PC-9 (cell line): ENCODE data around the gene CCDC102B. TPM values are rescaled to one million over a fixed set of nuclear protein-coding genes. Genes with fewer than 3 reads are reported as not detected.

Experiments
- BruUV-seq: library from RNA; stranded (reverse); fragments of 400-500 nt; replicated peaks from 2 replicates; lab custom pipeline; 2021; lab: Mats Ljungman, UMichigan
- CTCF ChIA-PET: fragments of 300-600 bp; sonication (Branson Sonifier 250); formaldehyde crosslinking; loops from one replicate; lab custom pipeline; 2022; ENCODE audit warnings: antibody characterized with exemption; lab: Charles Lee
- POLR2A ChIA-PET: fragments of 300-600 bp; sonication (Branson Sonifier 250); formaldehyde crosslinking; loops from one replicate; lab custom pipeline; 2022; ENCODE audit warnings: antibody characterized with exemption; ENCODE audit not compliant: unreplicated experiment; lab: Charles Lee
- DNase-seq, 2 experiments: peaks; one replicate each; pipeline versions ENCODE4 v3.0.0 to v3.0.0-alpha.2; 2015 to 2022; ENCODE audit warnings: mixed read lengths in 1 of 2
- H2AFZ ChIP-seq: fragments of 200-600 bp; sonication (generic); 2 replicates; pipeline ENCODE4 v1.8.1; 2017; ENCODE audit warnings: antibody characterized with exemption
- H3F3A ChIP-seq: fragments of 200-600 bp; sonication (generic); 2 replicates; pipeline ENCODE4 v1.8.1; 2017; ENCODE audit warnings: antibody characterized with exemption, mild to moderate bottlenecking, low read depth; ENCODE audit not compliant: insufficient read depth
- H3K27ac ChIP-seq: fragments of 200-600 bp; sonication (generic); 2 replicates; pipeline ENCODE4 v1.6.1; 2016; ENCODE audit warnings: mixed run types
- H3K27me3 ChIP-seq: fragments of 200-600 bp; sonication (generic); 2 replicates; pipeline ENCODE4 v1.6.1; 2016; ENCODE audit warnings: low read depth, mixed run types; ENCODE audit not compliant: insufficient read depth
- H3K36me3 ChIP-seq: fragments of 200-600 bp; sonication (generic); 2 replicates; pipeline ENCODE4 v1.6.1; 2016; ENCODE audit warnings: low read depth, mixed run types
- H3K4me1 ChIP-seq: fragments of 200-600 bp; sonication (generic); replicated peaks from 2 replicates; pipeline ENCODE4 v1.6.1; 2016; ENCODE audit warnings: mixed run types; ENCODE audit not compliant: insufficient read depth
- H3K4me2 ChIP-seq: fragments of 200-600 bp; sonication (generic); 2 replicates; pipeline ENCODE4 v1.6.1; 2017; ENCODE audit warnings: mixed run types
- H3K4me3 ChIP-seq: fragments of 200-600 bp; sonication (generic); 2 replicates; pipeline ENCODE4 v1.6.1; 2016; ENCODE audit warnings: mixed run types
- H3K79me2 ChIP-seq: fragments of 200-600 bp; sonication (generic); 2 replicates; pipeline ENCODE4 v1.6.1; 2017; ENCODE audit warnings: low read depth, mixed run types
- H3K9me2 ChIP-seq: fragments of 200-600 bp; sonication (generic); 2 replicates; pipeline ENCODE4 v1.8.1; 2017; ENCODE audit warnings: mild to moderate bottlenecking; ENCODE audit not compliant: insufficient read depth
- H3K9me3 ChIP-seq: fragments of 200-600 bp; sonication (generic); 2 replicates; pipeline ENCODE4 v1.8.1; 2016; ENCODE audit warnings: low read depth; ENCODE audit not compliant: insufficient read depth
- H4K20me1 ChIP-seq: fragments of 200-600 bp; sonication (generic); 2 replicates; pipeline ENCODE4 v1.8.1; 2017; ENCODE audit not compliant: insufficient read depth
- EZH2 ChIP-seq: fragments of 200-600 bp; sonication (generic); IDR thresholded peaks from 2 replicates; pipeline ENCODE4 v1.8.0; 2017; ENCODE audit warnings: antibody characterized with exemption, low read depth
- intact Hi-C: fragments of 100-400 bp; cut with micrococcal nuclease; formaldehyde crosslinking; loops from one replicate; pipeline ENCODE4 v1.10.0; 2022; ENCODE audit not compliant: unreplicated experiment
- total RNA-seq: library from RNA; stranded (reverse); gene quantifications from 2 replicates; pipeline ENCODE4 v1.2.3, GENCODE V29; 2021
- TF ChIP-seq, protein P1 (sequence below): fragments of 200-600 bp; sonication (generic); conservative IDR thresholded peaks from 2 replicates; pipeline ENCODE4 v1.6.1; 2017; ENCODE audit warnings: mixed run types, antibody characterized with exemption, mild to moderate bottlenecking, moderate library complexity

CCDC102B gene
- total RNA-seq, 1 experiment from 2014 or later = 1.9 TPM

DNA sequence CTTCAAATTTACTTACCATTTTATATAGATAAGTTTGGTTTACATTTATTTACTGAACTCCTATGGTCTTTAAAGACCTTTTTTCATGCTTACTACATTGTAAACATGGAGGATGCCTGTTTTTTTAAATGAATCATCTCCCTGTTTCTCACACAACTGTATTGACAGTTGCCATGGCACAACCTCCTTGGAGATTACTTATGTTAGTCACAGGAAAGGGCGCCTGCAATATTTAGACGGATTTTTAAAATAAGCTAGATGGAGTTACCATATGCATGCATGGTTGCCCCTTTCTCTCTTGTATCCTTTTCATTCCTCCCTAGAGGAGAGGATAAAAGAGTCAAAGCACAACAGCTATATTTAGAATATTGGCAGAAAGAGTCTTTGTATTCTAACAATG, 34.8 kb upstream of the CCDC102B start:
- Histone ChIP-seq H3F3A (no peaks in the 10 kb centered on the region), H3K4me3 (no peak overlapping the region), H4K20me1 (no peaks in the 10 kb centered on the region), H3K9me2 (no peaks in the 10 kb centered on the region), H3K27ac (no peak overlapping the region), H3K4me1 (no peaks in the 10 kb centered on the region), H3K4me2 (no peak overlapping the region), H3K27me3 (no peaks in the 10 kb centered on the region), H3K9me3 (0 out of 2 replicates have a peak, but pooled peaks cover 7% of the 10 kb centered on the region), H3K79me2 (no peaks in the 10 kb centered on the region), H2AFZ (no peak overlapping the region), H3K36me3 (no peaks in the 10 kb centered on the region)
- DNase-seq = no peak
- ChIA-PET POLR2A (no interaction called here), CTCF (no interaction called here)
- intact Hi-C loops = no loop called here
- TF ChIP-seq, protein P1, sequence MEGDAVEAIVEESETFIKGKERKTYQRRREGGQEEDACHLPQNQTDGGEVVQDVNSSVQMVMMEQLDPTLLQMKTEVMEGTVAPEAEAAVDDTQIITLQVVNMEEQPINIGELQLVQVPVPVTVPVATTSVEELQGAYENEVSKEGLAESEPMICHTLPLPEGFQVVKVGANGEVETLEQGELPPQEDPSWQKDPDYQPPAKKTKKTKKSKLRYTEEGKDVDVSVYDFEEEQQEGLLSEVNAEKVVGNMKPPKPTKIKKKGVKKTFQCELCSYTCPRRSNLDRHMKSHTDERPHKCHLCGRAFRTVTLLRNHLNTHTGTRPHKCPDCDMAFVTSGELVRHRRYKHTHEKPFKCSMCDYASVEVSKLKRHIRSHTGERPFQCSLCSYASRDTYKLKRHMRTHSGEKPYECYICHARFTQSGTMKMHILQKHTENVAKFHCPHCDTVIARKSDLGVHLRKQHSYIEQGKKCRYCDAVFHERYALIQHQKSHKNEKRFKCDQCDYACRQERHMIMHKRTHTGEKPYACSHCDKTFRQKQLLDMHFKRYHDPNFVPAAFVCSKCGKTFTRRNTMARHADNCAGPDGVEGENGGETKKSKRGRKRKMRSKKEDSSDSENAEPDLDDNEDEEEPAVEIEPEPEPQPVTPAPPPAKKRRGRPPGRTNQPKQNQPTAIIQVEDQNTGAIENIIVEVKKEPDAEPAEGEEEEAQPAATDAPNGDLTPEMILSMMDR = no peak
- no peak for TF ChIP-seq EZH2
- BruUV-seq = no TSS peak

DNA sequence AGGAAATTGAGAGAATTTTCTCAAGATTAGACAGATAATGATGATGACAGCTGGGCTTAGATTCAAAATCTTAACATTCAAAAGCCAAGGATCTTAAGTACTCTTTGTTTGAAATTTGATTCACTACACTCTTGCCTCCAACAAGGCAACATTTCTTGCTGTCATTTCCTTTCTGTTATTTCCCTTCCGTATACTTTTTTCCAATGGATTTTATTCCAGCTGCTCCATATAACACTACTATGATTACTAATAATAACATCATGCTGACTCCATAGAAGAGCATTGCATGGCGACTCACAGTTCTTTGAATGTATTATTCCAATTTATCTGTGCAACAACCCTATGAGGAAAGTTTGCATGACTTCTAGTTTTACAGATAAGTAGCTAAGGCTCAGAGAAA, 33.9 kb upstream of the CCDC102B start:
- DNase-seq = no peak
- no peak overlapping the region for H3K27ac ChIP-seq
- CTCF ChIA-PET = no interaction called here

DNA sequence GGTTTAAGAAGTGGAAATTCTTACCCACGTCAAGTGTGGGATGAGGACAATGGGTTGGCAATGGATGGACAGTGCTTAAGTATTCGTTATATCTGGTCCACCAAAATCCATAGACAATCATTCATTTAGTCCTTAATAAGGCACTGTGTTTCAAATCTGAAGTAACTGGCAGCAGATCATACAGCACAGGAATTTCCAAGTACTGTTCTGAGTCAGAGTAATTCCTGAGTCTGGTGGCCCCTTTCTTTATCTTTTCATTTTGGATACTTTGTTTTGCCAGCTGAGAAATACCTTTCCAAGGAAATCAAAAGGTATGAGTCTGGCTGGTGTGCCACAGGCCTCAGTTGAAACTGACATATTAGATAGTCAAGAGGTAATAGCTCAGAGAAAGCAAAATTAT, 31.4 kb upstream of the CCDC102B start:
- H3F3A ChIP-seq = no peaks in the 10 kb centered on the region

More for the DNA sequence above, 33.9 kb upstream of the CCDC102B start:
- intact Hi-C loops = no loop called here
- H3K79me2 ChIP-seq = no peaks in the 10 kb centered on the region
- H4K20me1 ChIP-seq = no peaks in the 10 kb centered on the region
- BruUV-seq = no TSS peak
- no peaks in the 10 kb centered on the region for H3K9me3 ChIP-seq
- no peak overlapping the region for H3K4me2 ChIP-seq
- H3K4me3 ChIP-seq = no peak overlapping the region
- H2AFZ ChIP-seq = no peak overlapping the region
- H3K4me1 ChIP-seq = no peaks in the 10 kb centered on the region
- H3K9me2 ChIP-seq = no peaks in the 10 kb centered on the region
- H3K27me3 ChIP-seq = no peaks in the 10 kb centered on the region
- TF ChIP-seq, protein P1 = no peak
- TF ChIP-seq EZH2 = no peak
- no peaks in the 10 kb centered on the region for H3K36me3 ChIP-seq
- no peaks in the 10 kb centered on the region for H3F3A ChIP-seq
- POLR2A ChIA-PET = no interaction called here

More for the DNA sequence above, 31.4 kb upstream of the CCDC102B start:
- H3K27ac ChIP-seq = no peak overlapping the region
- intact Hi-C loops = no loop called here
- H2AFZ ChIP-seq = no peak overlapping the region
- no peaks in the 10 kb centered on the region for H3K79me2 ChIP-seq
- TF ChIP-seq, protein P1 = no peak
- no peak for TF ChIP-seq EZH2
- H3K9me3 ChIP-seq = no peaks in the 10 kb centered on the region
- DNase-seq = no peak
- no peaks in the 10 kb centered on the region for H4K20me1 ChIP-seq
- H3K4me2 ChIP-seq = no peak overlapping the region
- H3K27me3 ChIP-seq = no peaks in the 10 kb centered on the region
- no peaks in the 10 kb centered on the region for H3K9me2 ChIP-seq
- ChIA-PET CTCF (no interaction called here), POLR2A (interaction anchor here (0.6 kb wide), 1 partner anchor 416 kb away, joined by 7 read pairs; no protein-coding TSS in a partner anchor)
- H3K4me3 ChIP-seq = no peak overlapping the region
- H3K4me1 ChIP-seq = no peaks in the 10 kb centered on the region
- no TSS peak for BruUV-seq
- H3K36me3 ChIP-seq = no peaks in the 10 kb centered on the region
